Stomach (tissue), 4 donors: ENCODE results near the gene RAB6A.

Source experiments
- CTCF ChIP-seq, 7 experiments: fragments of 450-650 bp in 4 of 7; fragments of 200-600 bp in 3 of 7; sonication (generic) in 3 of 7; IDR thresholded peaks; one replicate each; pipeline ENCODE4 v1.5.1; 2016 to 2019; ENCODE audit warnings: antibody characterized with exemption in 7 of 7, control low read depth in 2 of 7, mild to moderate bottlenecking in 1 of 7
- POLR2A ChIP-seq, 4 donors: fragments of 450-650 bp; IDR thresholded peaks; one replicate each; pipeline ENCODE4 v1.6.1; 2016; ENCODE audit warnings: antibody characterized with exemption in 4 of 4, control low read depth in 2 of 4, mild to moderate bottlenecking in 1 of 4, moderate library complexity in 1 of 4

- TF ChIP-seq POLR2A (IDR thresholded peaks at IDR 0.05), result no peak
- no peak for TF ChIP-seq CTCF (IDR thresholded peaks at IDR 0.05)
Observed at GRCh38 chr11:73750228-73750627, 10.6 kb downstream of the RAB6A start.
